ENCODE results near the gene CNOT6L.

DNA sequence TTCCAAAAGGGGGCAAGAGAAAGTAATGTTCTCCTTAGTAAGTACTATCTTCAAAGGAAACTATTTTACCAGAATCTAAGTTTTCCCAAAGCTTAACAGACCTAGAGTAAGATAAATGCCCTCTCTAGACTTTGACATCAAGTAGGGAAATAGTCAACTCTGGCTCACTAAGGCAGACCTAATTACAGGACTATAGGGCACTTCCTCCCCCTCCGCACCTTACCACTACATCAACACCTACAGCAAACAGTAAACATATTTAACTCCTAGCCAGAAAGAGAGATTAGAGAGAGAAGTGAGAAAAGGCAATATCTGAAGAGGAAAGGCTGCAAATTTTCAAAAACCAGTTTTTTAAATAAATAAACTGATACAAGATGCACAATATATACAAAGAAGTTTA is 60.4 kb downstream of the CNOT6L start:
- TF ChIP-seq CTCF (conservative IDR thresholded peaks at IDR 0.05; ENCODE audit: low read length) = no peak
- no peak for TF ChIP-seq EZH2phosphoT487 (IDR thresholded peaks at IDR 0.05; ENCODE audit: borderline replicate concordance)

Measured in Loucy (cell line).